Measurements from ENCODE around the gene AKAP8L.

The AKAP8L gene

DNA sequence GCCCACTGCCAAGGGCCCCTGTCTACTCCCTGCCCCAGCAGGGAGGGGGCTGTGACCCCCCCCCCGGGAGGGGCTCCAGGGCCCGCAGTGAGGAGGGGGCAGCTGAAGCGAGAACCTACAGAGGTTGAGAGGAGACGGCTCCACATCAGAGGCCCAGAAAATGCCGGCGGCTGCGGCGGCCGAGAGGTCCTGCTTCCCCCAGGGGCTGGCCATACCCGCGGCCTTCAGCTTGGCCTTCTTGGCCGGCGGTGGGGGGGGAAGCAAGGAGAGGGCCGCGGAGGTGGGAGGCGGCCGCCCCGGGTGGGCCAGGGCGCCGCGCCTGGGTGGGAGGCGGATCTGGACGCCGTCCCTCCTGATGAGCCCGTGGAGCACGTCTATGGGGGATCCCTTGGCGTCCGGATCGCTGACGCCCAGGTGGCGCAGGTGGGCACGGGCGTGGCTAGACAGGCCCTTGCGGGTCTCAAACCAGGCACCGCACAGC lies 9.2 kb upstream of the AKAP8L start:
- no peak overlapping the region for H3K4me3 ChIP-seq (ENCODE audit: low read depth, low read length)
- H3K9ac ChIP-seq (ENCODE audit: low read depth, low read length): no peak overlapping the region
- H3K9me3 ChIP-seq (ENCODE audit: control insufficient read depth, insufficient read depth, low read length): no peaks in the 10 kb centered on the region
- H3K4me1 ChIP-seq (ENCODE audit: control insufficient read depth, insufficient read depth, low read length): no peaks in the 10 kb centered on the region
- no peaks in the 10 kb centered on the region for H3K27me3 ChIP-seq (ENCODE audit: control insufficient read depth, insufficient read depth, low read length)
- peaks cover 38% of the 10 kb centered on the region for H3K36me3 ChIP-seq (ENCODE audit: control insufficient read depth, insufficient read depth, low read length)

GRCh38 chr19:15427350-15427700 lies 8.5 kb upstream of the AKAP8L start:
- no peak overlapping the region for H3K9ac ChIP-seq (ENCODE audit: low read depth, low read length)
- H3K27me3 ChIP-seq (ENCODE audit: control insufficient read depth, insufficient read depth, low read length): no peaks in the 10 kb centered on the region
- H3K4me1 ChIP-seq (ENCODE audit: control insufficient read depth, insufficient read depth, low read length): no peaks in the 10 kb centered on the region
- H3K4me3 ChIP-seq (ENCODE audit: low read depth, low read length): no peak overlapping the region
- peaks cover 44% of the 10 kb centered on the region for H3K36me3 ChIP-seq (ENCODE audit: control insufficient read depth, insufficient read depth, low read length)
- no peaks in the 10 kb centered on the region for H3K9me3 ChIP-seq (ENCODE audit: control insufficient read depth, insufficient read depth, low read length)

DNA sequence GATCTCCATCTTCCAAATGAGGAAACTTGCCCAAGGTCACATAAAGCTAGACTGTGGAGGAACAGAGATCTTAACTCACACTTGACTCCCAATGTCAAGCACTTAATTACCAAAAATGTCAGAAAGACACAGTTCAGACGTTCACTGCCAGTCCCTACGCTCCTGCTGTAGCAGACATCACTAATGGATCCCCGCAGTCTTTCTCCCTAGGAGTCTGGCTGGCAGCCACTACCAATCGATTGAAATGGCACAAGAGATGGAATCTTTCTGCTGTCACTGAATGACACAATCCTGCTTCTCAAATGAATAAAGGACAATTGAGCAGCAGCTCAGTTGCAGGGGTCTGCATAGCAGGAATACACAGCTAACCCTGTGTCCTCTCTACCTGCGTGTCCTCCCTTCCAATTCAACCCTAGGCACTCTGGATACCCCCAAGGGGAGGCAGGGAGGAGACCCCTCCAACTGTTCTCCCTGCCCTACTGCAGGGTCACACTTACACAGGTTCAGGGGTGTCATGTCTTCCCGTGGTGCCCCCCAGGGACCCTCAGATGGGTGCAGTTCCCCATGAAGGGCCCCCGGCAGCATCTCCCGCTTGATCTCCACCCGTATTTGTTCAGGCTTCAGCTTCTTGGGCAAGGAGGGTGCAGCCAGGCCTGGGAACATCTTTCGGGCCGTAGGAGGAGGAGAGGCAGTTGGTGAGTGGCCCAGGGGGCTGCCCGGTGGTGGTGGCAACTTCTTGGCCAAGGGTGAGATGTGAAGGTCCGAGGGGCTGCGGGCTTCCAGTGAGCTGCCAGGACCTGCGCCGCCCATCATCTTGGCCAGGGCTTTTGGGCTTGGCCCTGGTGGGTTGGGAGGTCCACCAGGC lies 7.9 kb upstream of the AKAP8L start:
- peaks cover 44% of the 10 kb centered on the region for H3K36me3 ChIP-seq (ENCODE audit: control insufficient read depth, insufficient read depth, low read length)
- no peak overlapping the region for H3K4me3 ChIP-seq (ENCODE audit: low read depth, low read length)
- H3K27me3 ChIP-seq (ENCODE audit: control insufficient read depth, insufficient read depth, low read length): no peaks in the 10 kb centered on the region
- no peaks in the 10 kb centered on the region for H3K9me3 ChIP-seq (ENCODE audit: control insufficient read depth, insufficient read depth, low read length)
- no peaks in the 10 kb centered on the region for H3K4me1 ChIP-seq (ENCODE audit: control insufficient read depth, insufficient read depth, low read length)
- H3K9ac ChIP-seq (ENCODE audit: low read depth, low read length): no peak overlapping the region

- Histone ChIP-seq H3K9me3 (ENCODE audit: control insufficient read depth, insufficient read depth, low read length) (no peaks in the 10 kb centered on the region), H3K4me3 (ENCODE audit: low read depth, low read length) (no peak overlapping the region), H3K4me1 (ENCODE audit: control insufficient read depth, insufficient read depth, low read length) (no peaks in the 10 kb centered on the region), H3K9ac (ENCODE audit: low read depth, low read length) (no peak overlapping the region), H3K36me3 (ENCODE audit: control insufficient read depth, insufficient read depth, low read length) (peaks cover 44% of the 10 kb centered on the region), H3K27me3 (ENCODE audit: control insufficient read depth, insufficient read depth, low read length) (no peaks in the 10 kb centered on the region)
Measured at GRCh38 chr19:15425321-15425950, 6.6 kb upstream of the AKAP8L start.

DNA sequence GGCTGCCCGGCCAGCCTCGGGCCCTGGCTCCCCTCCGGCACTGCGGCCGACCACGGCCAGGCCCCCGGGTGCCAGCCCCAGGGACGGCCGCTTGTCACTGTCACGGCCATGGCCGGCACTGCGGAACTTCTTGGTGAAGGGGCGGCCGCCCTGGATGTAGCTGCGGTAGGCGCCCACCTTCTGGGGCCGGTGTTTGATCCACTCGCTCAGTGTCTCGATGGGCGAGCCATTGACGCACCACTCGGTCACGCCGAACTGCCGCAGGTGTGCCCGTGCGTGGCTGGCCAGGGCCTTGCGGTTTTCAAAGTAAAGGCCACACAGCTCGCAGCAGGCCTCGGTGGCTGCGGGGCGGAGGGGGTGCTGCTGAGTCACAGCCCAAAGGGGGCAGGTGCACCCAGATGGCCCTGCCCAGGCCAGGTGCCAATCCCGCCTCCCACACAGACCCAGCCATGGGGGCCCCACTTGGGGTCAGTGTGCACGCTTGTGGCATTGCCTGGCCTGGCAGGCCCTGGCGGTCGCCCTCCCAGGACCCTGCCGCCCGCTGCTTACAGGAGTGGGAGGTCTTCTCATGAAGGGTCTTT lies 6.0 kb upstream of the AKAP8L start:
- H3K4me1 ChIP-seq (ENCODE audit: control insufficient read depth, insufficient read depth, low read length): no peaks in the 10 kb centered on the region
- H3K36me3 ChIP-seq (ENCODE audit: control insufficient read depth, insufficient read depth, low read length): peaks cover 44% of the 10 kb centered on the region
- no peak overlapping the region for H3K4me3 ChIP-seq (ENCODE audit: low read depth, low read length)

GRCh38 chr19:15424121-15424520 lies 5.3 kb upstream of the AKAP8L start:
- Histone ChIP-seq H3K4me1 (ENCODE audit: control insufficient read depth, insufficient read depth, low read length) (peaks cover 3% of the 10 kb centered on the region), H3K36me3 (ENCODE audit: control insufficient read depth, insufficient read depth, low read length) (peaks cover 44% of the 10 kb centered on the region), H3K27me3 (ENCODE audit: control insufficient read depth, insufficient read depth, low read length) (no peaks in the 10 kb centered on the region), H3K9ac (ENCODE audit: low read depth, low read length) (no peak overlapping the region), H3K4me3 (ENCODE audit: low read depth, low read length) (no peak overlapping the region), H3K9me3 (ENCODE audit: control insufficient read depth, insufficient read depth, low read length) (no peaks in the 10 kb centered on the region)

More for the DNA sequence above, 6.0 kb upstream of the AKAP8L start:
- Histone ChIP-seq H3K9ac (ENCODE audit: low read depth, low read length) (no peak overlapping the region), H3K9me3 (ENCODE audit: control insufficient read depth, insufficient read depth, low read length) (no peaks in the 10 kb centered on the region), H3K27me3 (ENCODE audit: control insufficient read depth, insufficient read depth, low read length) (no peaks in the 10 kb centered on the region)

DNA sequence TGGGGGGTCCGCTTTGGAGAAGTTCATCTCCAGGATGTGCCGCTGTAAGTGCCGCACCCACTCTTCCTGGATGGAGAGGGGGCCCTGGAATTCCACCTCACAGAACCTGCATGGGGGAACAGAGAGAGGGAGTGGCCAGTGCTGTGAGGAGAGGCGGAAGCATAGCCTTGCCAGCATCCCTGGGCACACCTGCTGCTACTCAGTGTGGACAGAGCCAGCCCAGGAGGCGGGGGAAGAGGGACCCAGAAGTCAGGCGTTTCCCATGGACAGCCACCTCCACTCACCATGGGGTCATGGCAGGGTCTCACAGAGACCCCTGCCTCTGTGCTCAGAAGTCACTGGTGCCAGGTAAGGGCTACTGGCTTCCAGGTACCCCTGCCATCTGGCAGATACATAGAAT lies 4.3 kb upstream of the AKAP8L start:
- Histone ChIP-seq H3K9me3 (ENCODE audit: control insufficient read depth, insufficient read depth, low read length) (no peaks in the 10 kb centered on the region), H3K9ac (ENCODE audit: low read depth, low read length) (no peak overlapping the region), H3K36me3 (ENCODE audit: control insufficient read depth, insufficient read depth, low read length) (peaks cover 41% of the 10 kb centered on the region), H3K27me3 (ENCODE audit: control insufficient read depth, insufficient read depth, low read length) (no peaks in the 10 kb centered on the region), H3K4me3 (ENCODE audit: low read depth, low read length) (no peak overlapping the region), H3K4me1 (ENCODE audit: control insufficient read depth, insufficient read depth, low read length) (peaks cover 3% of the 10 kb centered on the region)

- Histone ChIP-seq H3K4me3 (ENCODE audit: low read depth, low read length) (no peak overlapping the region), H3K4me1 (ENCODE audit: control insufficient read depth, insufficient read depth, low read length) (peaks cover 5% of the 10 kb centered on the region), H3K9me3 (ENCODE audit: control insufficient read depth, insufficient read depth, low read length) (no peaks in the 10 kb centered on the region), H3K9ac (ENCODE audit: low read depth, low read length) (no peak overlapping the region), H3K36me3 (ENCODE audit: control insufficient read depth, insufficient read depth, low read length) (peaks cover 39% of the 10 kb centered on the region), H3K27me3 (ENCODE audit: control insufficient read depth, insufficient read depth, low read length) (no peaks in the 10 kb centered on the region)
Measured at GRCh38 chr19:15422296-15423075, 3.7 kb upstream of the AKAP8L start.

DNA sequence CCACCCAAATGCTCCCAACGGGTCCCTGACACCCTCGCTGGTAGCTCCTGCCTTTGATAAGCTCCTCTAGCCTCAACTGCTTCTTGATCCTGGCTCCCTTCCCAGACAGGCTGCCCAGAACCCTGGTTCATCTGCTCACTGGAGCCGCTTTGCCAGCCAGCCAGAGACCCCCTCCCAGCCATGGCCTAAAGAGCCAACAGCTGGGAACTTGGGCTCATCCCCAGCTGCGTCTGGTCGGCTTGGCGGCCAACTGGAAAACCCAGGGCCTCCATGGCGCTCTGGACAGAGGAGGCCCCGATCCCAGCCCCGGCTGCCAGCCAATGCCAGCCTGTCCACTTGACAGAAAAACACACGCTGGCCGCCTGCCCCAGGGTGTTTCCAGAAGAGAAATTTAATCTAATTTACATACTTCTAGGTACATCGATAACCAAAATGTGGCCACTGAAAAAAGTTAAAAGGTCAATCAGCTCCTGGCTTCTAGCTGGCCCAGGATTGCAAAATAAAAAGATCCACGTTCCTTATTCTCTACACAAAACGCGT lies 3.0 kb upstream of the AKAP8L start:
- Histone ChIP-seq H3K27me3 (ENCODE audit: control insufficient read depth, insufficient read depth, low read length) (no peaks in the 10 kb centered on the region), H3K4me1 (ENCODE audit: control insufficient read depth, insufficient read depth, low read length) (peaks cover 6% of the 10 kb centered on the region), H3K9me3 (ENCODE audit: control insufficient read depth, insufficient read depth, low read length) (no peaks in the 10 kb centered on the region), H3K4me3 (ENCODE audit: low read depth, low read length) (no peak overlapping the region), H3K9ac (ENCODE audit: low read depth, low read length) (no peak overlapping the region), H3K36me3 (ENCODE audit: control insufficient read depth, insufficient read depth, low read length) (peaks cover 32% of the 10 kb centered on the region)

DNA sequence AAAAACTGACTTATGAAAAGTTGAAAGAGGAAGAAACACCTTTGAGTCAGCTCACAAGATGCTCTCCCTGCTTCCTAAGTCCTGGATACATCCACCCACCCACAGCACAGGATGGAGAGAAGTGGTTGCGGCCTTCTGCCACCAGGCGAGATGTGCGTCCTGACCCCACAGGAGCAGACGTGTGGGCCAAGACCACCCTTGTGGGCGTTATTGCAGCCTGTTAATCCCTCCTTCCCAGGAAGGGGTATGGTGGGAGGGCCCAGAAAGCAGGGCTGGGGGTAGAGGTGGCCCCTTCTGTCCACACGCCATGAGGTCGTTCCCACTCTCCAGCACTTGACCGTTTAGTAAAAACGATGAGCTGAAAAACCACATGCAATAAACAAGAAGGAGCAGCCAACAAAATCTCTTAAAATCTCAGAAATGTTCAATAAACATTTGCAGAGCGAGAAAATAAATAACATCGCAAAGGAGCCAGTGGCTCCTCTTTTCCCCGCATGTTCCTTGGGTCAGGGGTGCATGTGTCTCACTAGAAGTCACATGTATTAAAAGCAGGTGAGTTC lies 2.4 kb upstream of the AKAP8L start:
- Histone ChIP-seq H3K9ac (ENCODE audit: low read depth, low read length) (no peak overlapping the region), H3K36me3 (ENCODE audit: control insufficient read depth, insufficient read depth, low read length) (peaks cover 29% of the 10 kb centered on the region), H3K9me3 (ENCODE audit: control insufficient read depth, insufficient read depth, low read length) (no peaks in the 10 kb centered on the region), H3K4me3 (ENCODE audit: low read depth, low read length) (no peak overlapping the region), H3K4me1 (ENCODE audit: control insufficient read depth, insufficient read depth, low read length) (peaks cover 6% of the 10 kb centered on the region), H3K27me3 (ENCODE audit: control insufficient read depth, insufficient read depth, low read length) (no peaks in the 10 kb centered on the region)

- H3K4me1 ChIP-seq (ENCODE audit: control insufficient read depth, insufficient read depth, low read length): peaks cover 6% of the 10 kb centered on the region
- peaks cover 16% of the 10 kb centered on the region for H3K36me3 ChIP-seq (ENCODE audit: control insufficient read depth, insufficient read depth, low read length)
- H3K4me3 ChIP-seq (ENCODE audit: low read depth, low read length): no peak overlapping the region
- no peak overlapping the region for H3K9ac ChIP-seq (ENCODE audit: low read depth, low read length)
- no peaks in the 10 kb centered on the region for H3K27me3 ChIP-seq (ENCODE audit: control insufficient read depth, insufficient read depth, low read length)
- H3K9me3 ChIP-seq (ENCODE audit: control insufficient read depth, insufficient read depth, low read length): no peaks in the 10 kb centered on the region
Measured at GRCh38 chr19:15419413-15420025, 731 bp upstream of the AKAP8L start.

Measured in iPS-15b (cell line).